Measurements from ENCODE around the gene KAT7.
"Not testable (repeated sequence)": the region's sequence is repeated elsewhere in the genome, so short reads cannot be mapped to it uniquely, and the experiment has no call there.

Gene KAT7

GRCh38 chr17:49788478-49789242, at the start of gene KAT7:
Gene KAT7, plus strand, starts transcription at chr17:49788681. Its CDS starts 154 bp downstream, at chr17:49788835.
- DNase-seq: peak; percentile 100

DNA sequence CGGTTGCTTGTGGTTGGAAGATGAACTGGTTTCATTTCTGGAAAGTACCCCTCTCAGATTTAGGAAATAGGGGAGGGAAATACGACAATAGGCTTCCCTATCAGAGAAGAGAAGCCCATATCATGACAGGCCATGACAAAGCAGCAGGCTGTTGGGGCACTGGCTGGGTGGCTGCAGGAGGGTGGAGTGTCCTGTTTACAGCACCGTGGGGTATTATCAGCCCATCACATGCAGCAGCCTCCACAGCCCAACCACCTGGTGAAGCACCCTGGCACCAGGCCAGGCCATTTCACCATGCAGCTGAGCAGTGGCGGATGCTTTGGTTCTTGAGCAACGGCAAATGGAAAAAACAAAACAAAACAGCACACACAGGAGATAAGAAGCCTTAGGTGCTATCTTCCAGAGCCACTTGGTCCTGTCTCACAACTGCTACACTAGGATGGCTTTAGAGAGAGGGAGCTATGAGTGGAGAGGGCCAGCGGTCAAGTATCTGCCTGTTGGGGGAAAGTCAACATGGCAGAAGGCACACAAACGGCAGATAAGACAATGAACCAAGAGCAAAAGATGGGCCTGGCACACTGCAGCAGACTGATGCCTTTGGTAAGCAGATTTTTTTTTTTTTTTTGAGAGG, 48.7 kb upstream of the KAT7 start:
- DNase-seq: peak; percentile 78 to 82

DNA sequence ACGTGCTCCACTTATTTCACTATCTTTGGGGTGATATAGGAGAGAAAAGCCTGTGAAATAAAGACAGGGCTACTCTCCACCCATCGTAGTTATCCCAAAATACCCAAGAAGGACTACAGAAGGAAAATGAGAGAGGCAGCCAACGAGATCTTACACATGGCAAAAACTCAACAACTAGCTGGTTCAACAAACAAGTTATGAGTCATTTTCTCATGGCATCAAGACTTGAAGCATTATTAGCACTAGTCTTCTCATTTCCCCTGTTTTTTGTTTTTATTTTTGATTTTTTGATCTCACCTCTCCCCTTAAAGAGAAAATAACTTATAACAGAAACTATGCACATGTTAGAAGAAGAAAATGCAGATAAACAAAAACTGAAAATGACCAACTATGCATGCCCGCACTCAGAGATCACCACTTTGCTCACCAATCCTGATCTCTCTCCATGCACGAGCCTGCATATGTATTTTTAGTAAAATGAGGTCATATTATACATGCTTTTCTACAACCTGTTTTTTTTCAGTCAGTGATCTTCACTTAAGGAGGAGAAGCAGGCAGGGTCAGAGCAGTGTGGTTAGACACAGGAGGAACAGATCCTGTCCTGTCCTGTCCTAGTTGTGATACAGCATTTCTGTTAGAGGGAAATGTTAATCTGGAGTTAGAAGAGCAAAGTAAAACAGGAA, 47.3 kb upstream of the KAT7 start:
- peak; percentile 47 to 56 for DNase-seq

DNA sequence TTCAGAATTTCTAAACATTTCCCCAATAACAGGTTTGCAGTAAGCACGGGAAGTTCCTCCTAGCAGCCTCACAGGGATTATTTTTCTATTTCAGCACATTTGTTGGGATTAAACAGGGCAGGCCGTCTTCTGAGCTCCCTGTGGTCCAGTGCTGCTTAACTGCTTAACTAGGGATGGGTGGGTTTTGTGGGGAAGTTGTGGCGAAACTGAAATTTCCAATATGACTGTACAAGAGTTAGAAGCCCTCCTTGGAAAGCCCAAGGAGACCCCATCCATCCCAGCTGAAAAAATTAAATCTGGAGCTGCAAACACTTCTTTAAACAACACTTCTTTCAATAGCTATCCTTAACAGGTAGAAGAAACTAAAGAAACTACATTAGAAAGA, 46.8 kb upstream of the KAT7 start:
- DNase-seq: no peak

DNA sequence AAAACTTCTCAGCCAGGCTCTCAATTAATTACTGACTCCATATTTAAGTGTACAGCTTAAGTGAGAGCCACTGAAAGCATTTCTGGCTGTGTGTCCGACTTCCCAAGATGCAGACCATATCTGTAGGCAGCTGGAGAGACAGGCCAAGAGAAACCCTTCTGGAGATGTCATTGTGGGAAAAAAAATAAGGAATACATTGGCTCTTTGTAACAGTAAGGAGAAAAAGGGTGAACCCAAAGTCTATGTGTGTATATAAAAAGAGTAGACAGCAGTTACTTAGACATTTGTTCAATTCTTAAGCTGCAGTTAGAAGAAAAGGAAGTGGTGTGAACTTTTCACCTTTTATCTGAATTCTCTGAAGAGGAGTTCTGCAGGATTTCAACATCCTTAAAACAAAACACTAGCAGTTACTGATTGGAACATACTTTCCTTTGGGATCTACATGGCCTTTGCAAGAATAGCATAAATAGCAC, 46.3 kb upstream of the KAT7 start:
- peak; percentile 77 to 80 for DNase-seq

DNA sequence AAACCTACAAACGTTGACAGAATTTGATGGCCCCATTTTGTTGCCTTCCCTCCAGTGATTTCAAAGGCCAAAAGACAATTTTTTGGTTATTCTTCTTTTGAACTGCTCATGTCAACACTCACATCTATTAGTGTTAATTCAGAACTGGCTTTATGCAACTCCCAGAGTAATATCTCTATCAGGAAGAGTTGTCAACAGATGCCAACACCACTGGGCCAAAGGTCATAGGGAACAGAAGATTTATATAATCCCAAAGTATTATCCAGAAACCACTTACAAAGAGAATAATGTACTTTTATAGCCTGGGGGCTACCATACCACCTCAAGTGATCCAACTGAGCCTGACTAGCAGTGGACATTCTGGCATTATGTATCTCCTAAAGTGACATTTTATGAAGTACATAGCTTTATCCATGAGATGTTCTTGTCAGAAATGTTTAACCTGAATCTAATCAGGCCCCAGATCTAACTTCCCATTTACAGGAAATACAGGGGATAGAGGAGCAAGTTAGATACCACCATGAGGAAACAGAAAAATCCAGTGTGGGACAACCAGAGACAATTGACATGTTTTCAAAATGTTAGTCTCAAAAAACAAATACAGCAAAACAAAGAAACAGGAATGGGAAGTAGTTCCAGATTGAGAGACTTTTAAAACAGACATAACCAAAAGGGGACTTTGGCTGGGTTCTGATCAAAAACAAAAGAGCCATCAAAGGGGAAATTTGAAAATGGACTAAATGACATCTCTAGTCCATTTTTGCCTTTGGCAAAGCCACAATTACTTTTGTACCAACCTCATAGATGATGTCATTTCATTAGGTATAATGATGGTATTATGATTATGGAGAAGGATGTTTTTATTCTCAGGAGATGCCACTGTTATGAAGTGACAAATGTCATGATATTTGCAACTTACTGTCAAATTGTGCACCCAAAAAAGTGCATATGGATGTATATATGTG, 43.0 kb upstream of the KAT7 start:
- no peak for DNase-seq

DNA sequence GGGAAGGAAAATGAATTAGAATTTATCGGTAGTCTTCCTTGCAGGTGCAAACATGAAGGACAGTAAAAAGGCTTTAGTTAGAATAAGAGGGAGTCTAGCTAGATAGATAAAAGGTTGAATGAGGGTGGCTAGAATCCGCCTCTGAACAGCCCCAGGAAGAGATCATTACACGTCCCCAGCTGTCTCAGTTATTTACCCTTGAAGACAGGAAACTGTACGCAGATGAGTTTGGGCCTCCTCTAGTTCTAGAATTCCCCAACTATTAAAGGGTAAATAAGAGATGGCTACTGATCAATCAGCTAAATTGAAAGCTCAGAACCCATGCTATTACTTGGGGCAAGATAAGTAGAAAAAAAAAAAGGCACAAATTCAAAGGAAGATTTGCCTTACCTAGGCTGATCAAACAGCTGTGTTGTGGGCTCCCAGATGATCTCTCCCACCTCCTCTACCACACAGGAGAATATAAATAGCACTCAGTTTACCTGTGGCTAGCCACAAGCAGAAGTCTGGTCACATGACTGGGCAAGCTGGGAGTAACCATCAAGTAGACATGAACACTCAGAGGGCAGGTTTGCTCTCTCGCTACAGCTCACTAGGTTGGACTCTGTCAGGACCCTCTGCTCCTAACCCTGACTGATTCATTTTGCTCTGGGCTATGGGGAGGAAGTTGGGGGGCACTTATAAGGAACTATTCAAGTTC, 41.5 kb upstream of the KAT7 start:
- no peak for DNase-seq

DNA sequence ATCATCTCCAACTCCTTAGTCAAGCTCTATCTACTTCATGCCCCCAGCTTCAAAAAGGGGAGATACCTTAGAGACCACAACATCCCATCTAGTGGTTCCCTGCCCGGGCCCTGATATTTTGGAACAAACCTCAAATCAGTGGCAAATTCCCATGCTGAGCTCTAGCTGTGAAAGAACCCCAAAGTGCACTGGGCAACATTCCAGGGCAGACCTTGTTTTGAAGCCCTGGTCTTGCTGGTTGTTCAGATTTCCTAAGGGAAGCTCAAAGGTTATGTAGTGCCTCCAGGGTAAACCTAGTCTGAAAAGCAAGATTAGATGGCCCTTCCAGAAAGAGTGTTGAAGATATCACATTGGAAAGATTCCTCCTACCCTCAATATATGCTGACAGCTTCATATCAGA, 40.8 kb upstream of the KAT7 start:
- DNase-seq: no peak

DNA sequence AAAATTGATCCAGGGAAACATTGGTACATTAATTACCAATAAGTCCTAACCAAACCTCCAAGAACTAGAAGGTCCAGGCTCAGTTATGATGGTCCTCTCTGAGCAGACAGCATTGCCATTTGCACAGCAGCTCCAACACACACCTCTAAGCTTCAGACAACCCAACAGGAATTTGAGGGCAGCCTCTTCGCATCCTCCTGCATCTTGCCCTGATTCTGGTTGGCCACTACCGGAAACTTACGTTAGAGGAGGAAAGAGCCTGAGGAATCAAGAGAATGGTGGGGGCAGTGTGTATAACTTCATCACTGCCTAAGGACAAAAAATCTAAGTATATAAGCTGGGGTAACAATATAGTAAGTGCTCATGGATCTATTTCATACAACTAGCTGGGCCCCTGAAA, 40.3 kb upstream of the KAT7 start:
- DNase-seq: no peak

- DNase-seq: no peak
These were observed 39.7 kb upstream of the KAT7 start for GRCh38 chr17:49748791-49749190.

- DNase-seq: no peak
These were observed 38.8 kb upstream of the KAT7 start for GRCh38 chr17:49749730-49750129.

- no peak for DNase-seq
These were observed 36.0 kb upstream of the KAT7 start for GRCh38 chr17:49752508-49752907.

GRCh38 chr17:49753959-49754391, 34.5 kb upstream of the KAT7 start:
- DNase-seq: no peak

- no peak for DNase-seq
These were observed 32.7 kb upstream of the KAT7 start for GRCh38 chr17:49755663-49756283.

DNA sequence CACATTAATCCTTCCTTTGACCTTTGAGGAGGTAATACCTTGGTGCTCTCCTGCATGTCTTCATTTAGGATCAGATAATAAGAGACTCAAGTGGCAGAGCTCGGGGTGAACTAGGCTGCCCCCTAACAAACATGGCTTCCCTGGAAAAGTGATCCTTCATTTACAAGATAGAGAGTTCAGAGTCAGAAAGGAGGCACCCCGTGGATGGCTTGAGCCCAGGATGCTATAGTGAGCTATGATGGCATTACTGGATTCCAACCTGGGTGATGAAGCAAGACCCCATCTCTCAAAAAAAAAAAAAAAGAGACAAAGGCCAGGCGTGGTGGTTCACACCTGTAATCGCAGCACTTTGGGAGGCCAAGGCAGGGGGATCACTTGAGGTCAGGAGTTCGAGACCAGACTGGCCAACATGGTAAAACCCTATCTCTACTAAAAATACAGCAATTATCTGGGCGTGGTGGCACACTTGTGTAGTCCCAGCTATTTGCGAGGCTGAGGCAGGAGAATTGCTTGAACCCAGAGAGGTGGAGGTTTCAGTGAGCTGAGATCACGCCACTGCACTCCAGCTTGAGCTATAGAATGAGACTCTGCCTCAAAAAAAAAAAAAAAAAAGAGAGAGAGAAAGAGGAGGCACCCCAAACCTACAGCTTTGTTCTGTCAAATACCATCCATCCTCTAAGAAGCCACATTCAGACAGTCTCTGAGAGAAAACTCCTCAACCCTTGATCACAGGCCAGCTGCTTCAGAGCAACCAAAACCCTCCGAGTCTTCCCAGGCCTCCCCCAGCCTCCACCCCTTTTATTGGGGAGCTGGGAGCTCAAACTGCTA, 31.9 kb upstream of the KAT7 start:
- no peak for DNase-seq

GRCh38 chr17:49757151-49757777, 31.2 kb upstream of the KAT7 start:
- no peak for DNase-seq

DNA sequence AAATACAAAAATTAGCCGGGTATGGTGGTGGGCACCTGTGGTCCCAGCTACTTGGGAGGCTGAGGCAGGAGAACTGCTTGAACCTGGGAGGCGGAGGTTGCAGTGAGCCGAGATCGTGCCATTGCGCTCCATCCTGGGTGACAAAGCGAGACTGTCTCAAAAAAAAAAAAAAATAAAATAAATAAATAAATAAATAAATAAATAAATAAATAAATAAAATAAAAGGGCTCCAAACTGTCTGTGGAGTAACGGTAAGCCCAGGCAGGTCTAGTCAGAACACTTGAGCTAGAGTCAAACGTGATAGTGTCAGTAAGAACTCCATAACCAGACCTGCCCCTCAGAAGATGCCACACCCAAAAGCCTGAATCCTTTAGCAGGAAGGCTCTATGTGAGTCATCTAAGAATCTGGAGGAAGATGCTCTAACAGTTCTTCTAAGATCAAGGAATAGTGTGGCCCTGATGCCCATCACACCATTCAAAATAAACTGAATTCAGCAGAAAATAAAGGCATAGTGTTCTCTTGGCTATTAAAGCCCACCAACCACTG, 29.9 kb upstream of the KAT7 start:
- DNase-seq: not testable (repeated sequence)

- no peak for DNase-seq
These were observed 29.3 kb upstream of the KAT7 start for GRCh38 chr17:49759203-49759602.

DNA sequence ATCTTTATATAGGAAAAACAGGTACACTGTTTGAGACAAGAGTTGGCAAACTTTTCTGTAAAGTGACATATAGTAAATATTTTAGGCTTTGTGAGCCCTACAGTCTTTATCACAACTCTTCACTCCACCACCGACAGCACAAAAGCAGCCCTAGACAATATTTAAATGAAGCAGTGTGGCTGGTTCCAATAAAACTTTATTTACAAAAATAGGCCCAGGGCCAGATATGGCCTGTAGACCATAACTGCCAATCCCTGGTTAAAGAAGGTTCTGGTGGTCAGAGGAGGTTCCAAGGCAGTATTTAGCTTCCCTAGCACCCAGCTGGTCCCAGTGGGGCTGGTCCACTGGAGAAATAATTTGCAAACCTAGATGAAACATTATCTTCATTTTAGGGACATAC, 28.2 kb upstream of the KAT7 start:
- no peak for DNase-seq
